ENCODE results near the gene RALGAPB. TPM values are rescaled to one million over a fixed set of nuclear protein-coding genes. Genes with fewer than 3 reads are reported as not detected.
A peak's percentile ranks its signal among the peaks of the same experiment; 100 is the strongest.

RALGAPB gene
- total and polyA plus RNA-seq, 2 of the 13 experiments (the other 11 are each of a cell fraction or from before 2014, with no cell fraction given) = 17.6 to 30.6 TPM

DNA sequence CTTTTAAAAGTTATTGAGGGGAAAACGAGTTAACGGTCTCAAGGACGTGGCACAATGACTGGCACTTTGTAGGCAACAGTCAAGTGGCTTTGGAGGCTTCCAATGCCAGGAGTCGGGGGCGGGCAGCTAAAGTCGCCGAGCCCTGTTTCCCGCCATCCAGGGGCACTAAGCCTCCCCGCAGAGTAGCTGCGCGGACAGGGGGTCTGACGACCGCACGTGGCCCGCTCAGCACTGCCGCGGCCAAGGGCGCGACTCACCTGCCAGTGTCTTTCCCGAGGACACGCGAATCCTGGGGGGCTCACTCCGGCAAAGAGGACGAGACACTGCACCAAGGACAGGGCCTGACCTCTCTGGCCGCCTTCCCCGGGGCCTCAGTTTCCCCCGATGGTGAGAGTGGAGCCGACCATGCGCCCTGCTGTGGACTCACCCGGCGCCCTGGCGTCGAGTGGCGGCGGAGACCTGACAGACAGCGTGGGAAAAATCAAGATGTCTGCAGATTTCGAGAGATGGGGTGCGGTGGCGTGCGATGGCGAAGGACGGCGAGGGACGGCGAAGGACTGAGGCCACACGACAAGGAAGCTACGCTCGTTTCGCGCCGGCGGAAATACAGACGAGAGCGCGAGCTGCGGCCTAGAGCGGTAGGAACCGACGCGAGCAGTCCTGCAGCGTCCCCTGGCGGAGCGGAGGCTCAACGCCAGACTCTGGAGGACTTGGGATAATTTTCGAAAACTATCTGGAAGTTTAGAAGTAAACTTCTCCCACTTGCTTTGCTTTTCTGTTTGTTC, 37.7 kb upstream of the RALGAPB start, which contains the start of gene SNHG17 (continued):
- TF ChIP-seq, protein P1, sequence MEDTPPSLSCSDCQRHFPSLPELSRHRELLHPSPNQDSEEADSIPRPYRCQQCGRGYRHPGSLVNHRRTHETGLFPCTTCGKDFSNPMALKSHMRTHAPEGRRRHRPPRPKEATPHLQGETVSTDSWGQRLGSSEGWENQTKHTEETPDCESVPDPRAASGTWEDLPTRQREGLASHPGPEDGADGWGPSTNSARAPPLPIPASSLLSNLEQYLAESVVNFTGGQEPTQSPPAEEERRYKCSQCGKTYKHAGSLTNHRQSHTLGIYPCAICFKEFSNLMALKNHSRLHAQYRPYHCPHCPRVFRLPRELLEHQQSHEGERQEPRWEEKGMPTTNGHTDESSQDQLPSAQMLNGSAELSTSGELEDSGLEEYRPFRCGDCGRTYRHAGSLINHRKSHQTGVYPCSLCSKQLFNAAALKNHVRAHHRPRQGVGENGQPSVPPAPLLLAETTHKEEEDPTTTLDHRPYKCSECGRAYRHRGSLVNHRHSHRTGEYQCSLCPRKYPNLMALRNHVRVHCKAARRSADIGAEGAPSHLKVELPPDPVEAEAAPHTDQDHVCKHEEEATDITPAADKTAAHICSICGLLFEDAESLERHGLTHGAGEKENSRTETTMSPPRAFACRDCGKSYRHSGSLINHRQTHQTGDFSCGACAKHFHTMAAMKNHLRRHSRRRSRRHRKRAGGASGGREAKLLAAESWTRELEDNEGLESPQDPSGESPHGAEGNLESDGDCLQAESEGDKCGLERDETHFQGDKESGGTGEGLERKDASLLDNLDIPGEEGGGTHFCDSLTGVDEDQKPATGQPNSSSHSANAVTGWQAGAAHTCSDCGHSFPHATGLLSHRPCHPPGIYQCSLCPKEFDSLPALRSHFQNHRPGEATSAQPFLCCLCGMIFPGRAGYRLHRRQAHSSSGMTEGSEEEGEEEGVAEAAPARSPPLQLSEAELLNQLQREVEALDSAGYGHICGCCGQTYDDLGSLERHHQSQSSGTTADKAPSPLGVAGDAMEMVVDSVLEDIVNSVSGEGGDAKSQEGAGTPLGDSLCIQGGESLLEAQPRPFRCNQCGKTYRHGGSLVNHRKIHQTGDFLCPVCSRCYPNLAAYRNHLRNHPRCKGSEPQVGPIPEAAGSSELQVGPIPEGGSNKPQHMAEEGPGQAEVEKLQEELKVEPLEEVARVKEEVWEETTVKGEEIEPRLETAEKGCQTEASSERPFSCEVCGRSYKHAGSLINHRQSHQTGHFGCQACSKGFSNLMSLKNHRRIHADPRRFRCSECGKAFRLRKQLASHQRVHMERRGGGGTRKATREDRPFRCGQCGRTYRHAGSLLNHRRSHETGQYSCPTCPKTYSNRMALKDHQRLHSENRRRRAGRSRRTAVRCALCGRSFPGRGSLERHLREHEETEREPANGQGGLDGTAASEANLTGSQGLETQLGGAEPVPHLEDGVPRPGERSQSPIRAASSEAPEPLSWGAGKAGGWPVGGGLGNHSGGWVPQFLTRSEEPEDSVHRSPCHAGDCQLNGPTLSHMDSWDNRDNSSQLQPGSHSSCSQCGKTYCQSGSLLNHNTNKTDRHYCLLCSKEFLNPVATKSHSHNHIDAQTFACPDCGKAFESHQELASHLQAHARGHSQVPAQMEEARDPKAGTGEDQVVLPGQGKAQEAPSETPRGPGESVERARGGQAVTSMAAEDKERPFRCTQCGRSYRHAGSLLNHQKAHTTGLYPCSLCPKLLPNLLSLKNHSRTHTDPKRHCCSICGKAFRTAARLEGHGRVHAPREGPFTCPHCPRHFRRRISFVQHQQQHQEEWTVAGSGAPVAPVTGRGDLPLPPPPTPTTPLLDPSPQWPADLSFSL (CRISPR knock-in tag; IDR thresholded peaks at IDR 0.05) = peak; percentile 17; the same call in 1 of the 2 replicates
- TF ChIP-seq KDM4B (CRISPR knock-in tag; IDR thresholded peaks at IDR 0.05) (peak; percentile 100), TOE1 (CRISPR knock-in tag; IDR thresholded peaks at IDR 0.05) (peak; percentile 99), ZNF761 (CRISPR knock-in tag; conservative IDR thresholded peaks at IDR 0.05) (peak; percentile 98), NFE2L2 (IDR thresholded peaks at IDR 0.05; ENCODE audit: low read length) (peak; percentile 52; the same call in 1 of the 2 replicates), FOXP1 (IDR thresholded peaks at IDR 0.05) (no peak), FOXP1 (CRISPR knock-in tag; IDR thresholded peaks at IDR 0.05) (peak; percentile 67), ZNF468 (CRISPR knock-in tag; IDR thresholded peaks at IDR 0.05) (peak; percentile 94; the same call in 1 of the 2 replicates), KAT7 (CRISPR knock-in tag; IDR thresholded peaks at IDR 0.05; ENCODE audit: borderline replicate concordance) (peak; percentile 100), HMGA1 (CRISPR knock-in tag; conservative IDR thresholded peaks at IDR 0.05) (no peak), PAWR (CRISPR knock-in tag; IDR thresholded peaks at IDR 0.05; ENCODE audit: borderline replicate concordance) (peak; percentile 99), EZH2 (conservative IDR thresholded peaks at IDR 0.05; ENCODE audit: low read depth, low read length) (no peak)
- TF ChIP-seq, protein P2, sequence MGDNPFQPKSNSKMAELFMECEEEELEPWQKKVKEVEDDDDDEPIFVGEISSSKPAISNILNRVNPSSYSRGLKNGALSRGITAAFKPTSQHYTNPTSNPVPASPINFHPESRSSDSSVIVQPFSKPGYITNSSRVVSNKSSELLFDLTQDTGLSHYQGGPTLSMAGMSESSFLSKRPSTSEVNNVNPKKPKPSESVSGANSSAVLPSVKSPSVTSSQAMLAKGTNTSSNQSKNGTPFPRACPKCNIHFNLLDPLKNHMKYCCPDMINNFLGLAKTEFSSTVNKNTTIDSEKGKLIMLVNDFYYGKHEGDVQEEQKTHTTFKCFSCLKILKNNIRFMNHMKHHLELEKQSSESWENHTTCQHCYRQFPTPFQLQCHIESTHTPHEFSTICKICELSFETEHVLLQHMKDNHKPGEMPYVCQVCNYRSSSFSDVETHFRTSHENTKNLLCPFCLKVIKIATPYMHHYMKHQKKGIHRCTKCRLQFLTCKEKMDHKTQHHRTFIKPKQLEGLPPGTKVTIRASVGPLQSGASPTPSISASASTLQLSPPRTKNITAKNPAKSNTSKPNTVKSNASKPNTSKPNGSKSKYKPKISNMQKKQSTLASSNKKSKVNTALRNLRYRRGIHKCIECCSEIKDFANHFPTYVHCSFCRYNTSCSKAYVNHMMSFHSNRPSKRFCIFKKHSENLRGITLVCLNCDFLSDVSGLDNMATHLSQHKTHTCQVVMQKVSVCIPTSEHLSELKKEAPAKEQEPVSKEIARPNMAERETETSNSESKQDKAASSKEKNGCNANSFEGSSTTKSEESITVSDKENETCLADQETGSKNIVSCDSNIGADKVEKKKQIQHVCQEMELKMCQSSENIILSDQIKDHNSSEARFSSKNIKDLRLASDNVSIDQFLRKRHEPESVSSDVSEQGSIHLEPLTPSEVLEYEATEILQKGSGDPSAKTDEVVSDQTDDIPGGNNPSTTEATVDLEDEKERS (CRISPR knock-in tag; IDR thresholded peaks at IDR 0.05) = peak; percentile 99
- TF ChIP-seq, protein P3, sequence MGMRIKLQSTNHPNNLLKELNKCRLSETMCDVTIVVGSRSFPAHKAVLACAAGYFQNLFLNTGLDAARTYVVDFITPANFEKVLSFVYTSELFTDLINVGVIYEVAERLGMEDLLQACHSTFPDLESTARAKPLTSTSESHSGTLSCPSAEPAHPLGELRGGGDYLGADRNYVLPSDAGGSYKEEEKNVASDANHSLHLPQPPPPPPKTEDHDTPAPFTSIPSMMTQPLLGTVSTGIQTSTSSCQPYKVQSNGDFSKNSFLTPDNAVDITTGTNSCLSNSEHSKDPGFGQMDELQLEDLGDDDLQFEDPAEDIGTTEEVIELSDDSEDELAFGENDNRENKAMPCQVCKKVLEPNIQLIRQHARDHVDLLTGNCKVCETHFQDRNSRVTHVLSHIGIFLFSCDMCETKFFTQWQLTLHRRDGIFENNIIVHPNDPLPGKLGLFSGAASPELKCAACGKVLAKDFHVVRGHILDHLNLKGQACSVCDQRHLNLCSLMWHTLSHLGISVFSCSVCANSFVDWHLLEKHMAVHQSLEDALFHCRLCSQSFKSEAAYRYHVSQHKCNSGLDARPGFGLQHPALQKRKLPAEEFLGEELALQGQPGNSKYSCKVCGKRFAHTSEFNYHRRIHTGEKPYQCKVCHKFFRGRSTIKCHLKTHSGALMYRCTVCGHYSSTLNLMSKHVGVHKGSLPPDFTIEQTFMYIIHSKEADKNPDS (CRISPR knock-in tag; IDR thresholded peaks at IDR 0.05) = peak; percentile 98
- TF ChIP-seq, protein P4, sequence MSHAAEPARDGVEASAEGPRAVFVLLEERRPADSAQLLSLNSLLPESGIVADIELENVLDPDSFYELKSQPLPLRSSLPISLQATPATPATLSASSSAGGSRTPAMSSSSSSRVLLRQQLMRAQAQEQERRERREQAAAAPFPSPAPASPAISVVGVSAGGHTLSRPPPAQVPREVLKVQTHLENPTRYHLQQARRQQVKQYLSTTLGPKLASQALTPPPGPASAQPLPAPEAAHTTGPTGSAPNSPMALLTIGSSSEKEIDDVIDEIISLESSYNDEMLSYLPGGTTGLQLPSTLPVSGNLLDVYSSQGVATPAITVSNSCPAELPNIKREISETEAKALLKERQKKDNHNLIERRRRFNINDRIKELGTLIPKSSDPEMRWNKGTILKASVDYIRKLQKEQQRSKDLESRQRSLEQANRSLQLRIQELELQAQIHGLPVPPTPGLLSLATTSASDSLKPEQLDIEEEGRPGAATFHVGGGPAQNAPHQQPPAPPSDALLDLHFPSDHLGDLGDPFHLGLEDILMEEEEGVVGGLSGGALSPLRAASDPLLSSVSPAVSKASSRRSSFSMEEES (CRISPR knock-in tag; IDR thresholded peaks at IDR 0.05) = peak; percentile 97
